Gastroesophageal sphincter (tissue), 3 donors: ENCODE measurements around the gene OAS3.
"Not testable (repeated sequence)": the region's sequence is repeated elsewhere in the genome, so short reads cannot be mapped to it uniquely, and the experiment has no call there.

ENCODE experiments used
- EP300 ChIP-seq: sonication (generic); formaldehyde crosslinking; IDR thresholded peaks from one replicate; pipeline ENCODE4 v1.6.1; 2017; ENCODE audit warnings: antibody characterized with exemption, mild to moderate bottlenecking
- POLR2AphosphoS5 ChIP-seq: sonication (generic); formaldehyde crosslinking; IDR thresholded peaks from one replicate; pipeline ENCODE4 v1.6.1; 2017; ENCODE audit warnings: antibody characterized with exemption
- TF ChIP-seq, protein P1 (sequence below), 4 experiments: fragments of 200-600 bp in 2 of 4; fragments of 450-650 bp in 2 of 4; sonication (generic) in 1 of 4; IDR thresholded peaks; one replicate each; pipeline ENCODE4 v1.5.1; 2017 to 2019; ENCODE audit warnings: antibody characterized with exemption in 4 of 4, mild to moderate bottlenecking in 2 of 4, moderate library complexity in 2 of 4

DNA sequence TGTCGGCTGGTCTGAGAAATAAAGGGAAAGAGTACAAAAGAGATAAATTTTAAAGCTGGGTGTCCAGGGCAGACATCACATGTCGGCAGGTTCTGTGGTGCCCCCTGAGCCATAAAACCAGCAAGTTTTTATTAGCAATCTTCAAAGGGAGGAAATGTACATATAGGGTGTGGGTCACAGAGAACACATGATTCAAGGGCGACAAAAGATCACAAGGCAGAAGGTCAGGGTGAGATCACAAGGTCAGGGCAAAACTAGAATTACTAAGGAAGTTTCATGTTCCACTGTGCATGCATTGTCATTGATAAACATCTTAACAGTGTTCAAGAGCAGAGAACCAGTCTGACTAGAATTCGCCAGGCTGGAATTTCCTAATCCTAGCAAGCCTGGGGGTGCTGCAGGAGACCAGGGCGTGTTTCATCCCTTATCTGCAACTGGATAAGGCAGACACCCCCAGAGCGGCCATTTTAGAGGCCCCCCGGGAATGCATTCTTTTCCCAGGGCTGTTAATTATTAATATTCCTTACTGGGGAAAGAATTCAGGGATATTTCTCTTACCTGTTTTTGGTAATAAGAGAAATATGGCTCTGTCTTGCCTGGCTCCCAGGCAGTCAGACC, 11.7 kb upstream of the OAS3 start:
- TF ChIP-seq, protein P1, sequence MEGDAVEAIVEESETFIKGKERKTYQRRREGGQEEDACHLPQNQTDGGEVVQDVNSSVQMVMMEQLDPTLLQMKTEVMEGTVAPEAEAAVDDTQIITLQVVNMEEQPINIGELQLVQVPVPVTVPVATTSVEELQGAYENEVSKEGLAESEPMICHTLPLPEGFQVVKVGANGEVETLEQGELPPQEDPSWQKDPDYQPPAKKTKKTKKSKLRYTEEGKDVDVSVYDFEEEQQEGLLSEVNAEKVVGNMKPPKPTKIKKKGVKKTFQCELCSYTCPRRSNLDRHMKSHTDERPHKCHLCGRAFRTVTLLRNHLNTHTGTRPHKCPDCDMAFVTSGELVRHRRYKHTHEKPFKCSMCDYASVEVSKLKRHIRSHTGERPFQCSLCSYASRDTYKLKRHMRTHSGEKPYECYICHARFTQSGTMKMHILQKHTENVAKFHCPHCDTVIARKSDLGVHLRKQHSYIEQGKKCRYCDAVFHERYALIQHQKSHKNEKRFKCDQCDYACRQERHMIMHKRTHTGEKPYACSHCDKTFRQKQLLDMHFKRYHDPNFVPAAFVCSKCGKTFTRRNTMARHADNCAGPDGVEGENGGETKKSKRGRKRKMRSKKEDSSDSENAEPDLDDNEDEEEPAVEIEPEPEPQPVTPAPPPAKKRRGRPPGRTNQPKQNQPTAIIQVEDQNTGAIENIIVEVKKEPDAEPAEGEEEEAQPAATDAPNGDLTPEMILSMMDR (IDR thresholded peaks at IDR 0.05): not testable (repeated sequence)
- not testable (repeated sequence) for TF ChIP-seq EP300, POLR2AphosphoS5
